ENCODE results near the gene RAB17.
"Not testable (repeated sequence)": the region's sequence is repeated elsewhere in the genome, so short reads cannot be mapped to it uniquely, and the experiment has no call there.

The RAB17 gene

GRCh38 chr2:237624565-237624964 lies 34.0 kb upstream of the RAB17 start:
- no peak for DNase-seq (ENCODE audit: low read depth in 2 of 2)

GRCh38 chr2:237623428-237624403 lies 33.2 kb upstream of the RAB17 start:
- DNase-seq (ENCODE audit: low read depth in 2 of 2): no peak

- no peak for DNase-seq (ENCODE audit: low read depth in 2 of 2)
Observed at GRCh38 chr2:237618449-237618848, 27.9 kb upstream of the RAB17 start.

DNA sequence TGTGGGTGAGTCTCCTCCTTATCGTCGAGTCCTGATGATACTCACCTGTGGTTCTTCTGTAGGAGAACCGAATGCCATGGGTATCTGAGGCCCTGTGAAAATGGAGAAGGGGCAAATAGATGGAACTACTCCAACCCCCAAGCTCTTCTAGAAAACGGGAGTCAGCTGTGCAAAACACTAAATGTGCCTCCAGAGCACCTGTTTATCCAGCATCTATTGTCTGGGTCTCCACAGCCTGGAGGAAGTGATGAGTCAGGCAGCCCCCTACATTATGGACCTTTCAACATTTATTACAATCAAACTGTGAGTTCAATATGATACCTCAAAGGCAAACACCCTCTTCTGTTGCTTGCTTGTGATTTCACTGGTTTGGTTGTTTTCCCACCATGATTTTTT lies 27.1 kb upstream of the RAB17 start:
- DNase-seq (ENCODE audit: low read depth in 2 of 2): no peak

- DNase-seq (ENCODE audit: low read depth in 2 of 2): no peak
Observed at GRCh38 chr2:237616734-237617586, 26.4 kb upstream of the RAB17 start.

- no peak for DNase-seq (ENCODE audit: low read depth in 2 of 2)
Observed at GRCh38 chr2:237616373-237616733, 25.8 kb upstream of the RAB17 start.

DNA sequence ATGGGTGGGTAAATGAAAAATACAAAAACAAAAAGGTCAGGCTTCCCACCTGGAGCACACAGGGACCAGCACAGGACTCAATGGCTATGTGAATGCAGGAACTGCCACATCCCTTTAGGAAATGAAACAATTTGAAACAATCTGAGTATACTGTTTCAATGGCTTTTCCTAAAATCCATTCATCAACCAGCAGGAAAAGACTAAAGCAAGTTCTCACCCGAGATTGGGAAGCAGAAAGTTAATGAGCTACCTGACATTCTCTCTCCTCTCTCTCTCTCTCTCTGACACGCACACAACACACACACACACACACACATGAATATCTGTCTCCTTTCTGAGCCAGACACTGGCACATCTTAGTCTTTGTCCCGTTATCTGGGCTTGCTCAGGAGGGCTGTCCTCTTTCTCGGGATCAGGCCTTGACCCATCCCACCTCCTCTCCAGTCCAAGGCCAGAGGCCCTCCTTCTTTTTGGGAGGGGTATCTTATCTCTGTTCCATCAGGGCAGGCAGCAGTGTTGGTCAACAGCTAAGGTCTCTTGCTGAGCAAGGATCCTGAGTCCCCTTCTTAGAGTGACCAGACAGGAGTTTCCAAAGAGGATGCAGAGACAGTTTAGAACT lies 25.2 kb upstream of the RAB17 start:
- DNase-seq (ENCODE audit: low read depth in 2 of 2): no peak

DNA sequence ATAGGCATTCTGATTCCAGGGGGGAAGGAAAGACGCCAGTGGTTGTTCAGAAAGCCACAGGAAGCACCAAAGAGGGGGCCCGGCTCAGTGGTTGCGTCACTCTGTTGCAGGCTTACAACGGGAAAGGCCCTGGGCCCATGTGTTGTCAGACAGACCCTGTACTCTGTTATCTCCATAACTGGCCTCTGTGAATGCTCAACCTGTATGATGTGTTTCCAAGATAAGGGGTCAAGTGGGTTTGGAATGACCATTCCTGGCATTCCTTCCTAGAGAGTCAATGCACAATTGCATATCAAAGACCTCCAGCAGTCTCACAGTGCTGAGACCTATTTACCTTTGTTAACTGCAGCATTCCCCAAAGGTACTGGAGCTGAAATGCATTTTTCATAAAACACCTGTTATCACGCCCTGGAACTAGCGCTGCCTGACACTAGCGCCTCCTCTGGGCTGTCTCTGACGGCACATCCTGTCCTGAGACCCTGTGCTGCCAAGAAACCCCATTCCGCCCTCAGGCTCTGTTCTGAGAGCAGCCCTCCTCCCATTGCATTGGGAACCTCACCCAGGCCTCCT lies 23.7 kb upstream of the RAB17 start:
- no peak for DNase-seq (ENCODE audit: low read depth in 2 of 2)

DNA sequence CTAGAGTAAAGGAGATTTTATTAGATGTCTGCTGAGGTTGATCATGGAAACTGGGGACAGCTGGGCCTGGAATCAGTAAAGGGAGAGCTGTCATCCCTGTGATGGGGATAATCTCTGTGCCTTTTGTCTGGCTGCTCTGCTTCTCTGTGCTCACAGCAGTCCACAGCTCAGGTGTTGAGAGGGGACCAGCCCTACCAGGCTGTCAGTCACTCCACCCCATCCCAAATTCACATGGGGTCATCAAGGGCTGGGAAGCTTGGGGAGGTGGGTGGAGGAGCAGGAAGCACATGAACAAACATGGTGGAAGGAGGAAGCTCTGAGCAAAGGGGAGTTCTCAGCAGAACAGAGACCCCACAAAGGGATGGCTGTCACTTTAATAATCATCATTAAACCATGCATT lies 23.1 kb upstream of the RAB17 start:
- DNase-seq (ENCODE audit: low read depth in 2 of 2): no peak

GRCh38 chr2:237612527-237613357 lies 22.2 kb upstream of the RAB17 start:
- no peak for DNase-seq (ENCODE audit: low read depth in 2 of 2)

- DNase-seq (ENCODE audit: low read depth in 2 of 2): not testable (repeated sequence)
Observed at GRCh38 chr2:237606522-237606921, 16.0 kb upstream of the RAB17 start.

- DNase-seq (ENCODE audit: low read depth in 2 of 2): no peak
Observed at GRCh38 chr2:237604960-237605359, 14.4 kb upstream of the RAB17 start.

- no peak for DNase-seq (ENCODE audit: low read depth in 2 of 2)
Observed at GRCh38 chr2:237604391-237604790, 13.9 kb upstream of the RAB17 start.

GRCh38 chr2:237603718-237604362 lies 13.3 kb upstream of the RAB17 start:
- no peak for DNase-seq (ENCODE audit: low read depth in 2 of 2)

GRCh38 chr2:237603049-237603717 lies 12.6 kb upstream of the RAB17 start:
- no peak for DNase-seq (ENCODE audit: low read depth in 2 of 2)

DNA sequence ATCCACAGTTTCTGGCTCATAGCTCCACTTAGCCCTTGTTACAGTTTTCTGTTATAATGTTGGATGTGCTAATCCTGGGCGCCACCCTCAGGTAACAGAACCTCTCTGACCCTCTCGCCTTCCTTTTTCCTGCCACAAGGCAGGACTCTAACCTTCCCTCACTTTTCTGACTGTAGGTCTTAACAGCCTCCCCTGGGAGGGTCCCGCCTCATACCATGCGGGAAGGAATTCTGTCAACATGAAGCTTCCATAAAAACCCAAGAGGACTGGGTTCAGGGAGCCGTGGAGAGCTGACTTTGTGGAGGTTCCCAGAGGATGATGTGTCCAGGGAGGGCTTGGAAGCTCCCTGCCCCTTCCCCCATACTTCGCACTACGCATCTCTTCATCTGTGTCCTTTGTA lies 11.9 kb upstream of the RAB17 start:
- no peak for DNase-seq (ENCODE audit: low read depth in 2 of 2)

- no peak for DNase-seq (ENCODE audit: low read depth in 2 of 2)
Observed at GRCh38 chr2:237601453-237602116, 11.1 kb upstream of the RAB17 start.

DNA sequence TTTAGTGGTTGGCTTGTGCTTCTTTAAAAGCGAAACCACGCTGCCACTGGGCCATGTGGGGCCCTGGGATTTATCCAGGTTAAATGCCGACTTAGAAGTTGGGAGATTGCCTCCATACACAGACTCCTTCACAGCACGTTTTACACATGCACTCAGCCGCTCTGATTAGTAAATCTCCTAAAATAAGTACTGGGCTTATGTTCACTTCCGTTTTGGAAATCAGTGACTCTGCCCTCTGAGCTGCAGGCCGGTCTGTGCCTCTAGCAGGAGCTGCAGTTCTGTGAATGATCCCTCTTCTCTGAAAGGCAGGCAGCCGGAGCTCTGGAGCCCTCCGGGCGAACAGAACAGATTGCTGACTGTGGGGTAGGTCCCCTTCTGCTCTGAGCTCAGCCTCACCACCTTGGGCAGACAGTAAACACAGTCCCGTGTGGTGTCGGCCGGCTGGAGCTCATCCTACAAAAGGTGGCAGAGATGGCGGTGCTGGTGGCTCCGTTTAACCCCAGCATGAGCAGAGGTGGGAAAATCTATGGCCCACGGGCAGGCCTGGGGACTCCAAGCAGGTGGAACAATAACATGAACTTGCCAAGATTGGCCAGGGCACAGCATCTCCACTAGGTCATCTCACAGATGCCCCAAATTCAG lies 9.8 kb upstream of the RAB17 start:
- DNase-seq (ENCODE audit: low read depth in 2 of 2): no peak

Data from stimulated activated CD8-positive, alpha-beta memory T cell treated with anti-CD3 and anti-CD28 coated beads, Interleukin-15, amount 100 ng/mL, for 48 hours (primary cell).